GM18507 (cell line): Measurements from ENCODE around the gene NCKAP5L.

Experiments
- DNase-seq: peaks from one replicate; pipeline ENCODE4 v3.0.0; 2011; ENCODE audit warnings: low read depth; ENCODE audit not compliant: insufficient read length; ENCODE audit errors: extremely low spot score
- FAIRE-seq: peaks from 2 replicates; lab custom pipeline; 2011; peaks lifted over from hg19 to GRCh38; lab: Jason Lieb, UNC

NCKAP5L gene

GRCh38 chr12:49803693-49804450 is 24.3 kb downstream of the NCKAP5L start:
- FAIRE-seq, result no peak
- no peak for DNase-seq

GRCh38 chr12:49801141-49802063 is 26.8 kb downstream of the NCKAP5L start:
- FAIRE-seq (no peak), DNase-seq (no peak)

- DNase-seq, result no peak
- no peak for FAIRE-seq
Observed at GRCh38 chr12:49800421-49801140, 27.6 kb downstream of the NCKAP5L start.

GRCh38 chr12:49798934-49799333 is 29.3 kb downstream of the NCKAP5L start:
- DNase-seq (no peak), FAIRE-seq (no peak)

GRCh38 chr12:49798248-49798647 is 30.0 kb downstream of the NCKAP5L start:
- FAIRE-seq (no peak), DNase-seq (no peak)

GRCh38 chr12:49797449-49797776 is 30.8 kb downstream of the NCKAP5L start:
- FAIRE-seq, result no peak

GRCh38 chr12:49796606-49797448 is 31.4 kb downstream of the NCKAP5L start:
- no peak for DNase-seq
- no peak for FAIRE-seq

More at GRCh38 chr12:49797449-49797776, 30.8 kb downstream of the NCKAP5L start:
- no peak for DNase-seq

GRCh38 chr12:49796155-49796554 is 32.1 kb downstream of the NCKAP5L start:
- no peak for DNase-seq
- FAIRE-seq, result no peak

GRCh38 chr12:49795654-49796105 is 32.5 kb downstream of the NCKAP5L start:
- no peak for FAIRE-seq

GRCh38 chr12:49794811-49795653 is 33.2 kb downstream of the NCKAP5L start:
- DNase-seq (no peak), FAIRE-seq (no peak)

More at GRCh38 chr12:49795654-49796105, 32.5 kb downstream of the NCKAP5L start:
- no peak for DNase-seq

- FAIRE-seq (no peak), DNase-seq (no peak)
Observed at GRCh38 chr12:49794021-49794420, 34.2 kb downstream of the NCKAP5L start.

GRCh38 chr12:49793620-49794019 is 34.6 kb downstream of the NCKAP5L start:
- DNase-seq (no peak), FAIRE-seq (no peak)

GRCh38 chr12:49792976-49793580 is 35.1 kb downstream of the NCKAP5L start:
- no peak for FAIRE-seq
- no peak for DNase-seq

- FAIRE-seq, result no peak
- DNase-seq, result no peak
Observed at GRCh38 chr12:49792181-49792970, 35.8 kb downstream of the NCKAP5L start.

GRCh38 chr12:49791700-49792099 is 36.5 kb downstream of the NCKAP5L start:
- FAIRE-seq, result no peak

GRCh38 chr12:49790741-49791555 is 37.3 kb downstream of the NCKAP5L start:
- no peak for FAIRE-seq
- DNase-seq, result no peak

More at GRCh38 chr12:49791700-49792099, 36.5 kb downstream of the NCKAP5L start:
- no peak for DNase-seq
